ENCODE data around the gene TMEM134. TPM values are rescaled to one million over a fixed set of nuclear protein-coding genes. Genes with fewer than 3 reads are reported as not detected.

TMEM134 gene
- total and polyA plus RNA-seq, 2 of the 4 experiments (the other 2 are of a cell fraction), result 12.5 to 55.0 TPM

- Histone ChIP-seq H3K4me2 (ENCODE audit: low read depth, low read length) (no peak overlapping the region), H4K8ac (ENCODE audit: low read depth in 2 of 2, low read length in 2 of 2) (no peak overlapping the region), H3K4ac (ENCODE audit: low read depth, low read length) (no peak overlapping the region), H3K4me1 (ENCODE audit: control insufficient read depth, insufficient read depth, low read length) (no peaks in the 10 kb centered on the region), H3K27ac (ENCODE audit: insufficient read depth, low read length) (no peak overlapping the region), H3K4me3 (ENCODE audit: insufficient read depth, low read depth, low read length) (no peak overlapping the region), H2BK20ac (ENCODE audit: low read depth, low read length) (no peak overlapping the region), H3K14ac (replicated peaks; ENCODE audit: low read depth, low read length) (no peak overlapping the region), H2BK15ac (ENCODE audit: low read depth, low read length) (no peak overlapping the region), H3K18ac (ENCODE audit: low read depth, low read length) (no peak overlapping the region), H3K27me3 (ENCODE audit: control insufficient read depth, insufficient read depth, low read length) (no peaks in the 10 kb centered on the region), H2AK5ac (ENCODE audit: low read depth, low read length) (no peak overlapping the region), H3K79me1 (ENCODE audit: low read depth in 1 of 2, low read length in 2 of 2) (peaks cover 0 to 3% of the 10 kb centered on the region in 2 experiments; a peak in 2 of 4 replicates), H3K9ac (ENCODE audit: low read depth, low read length) (no peak overlapping the region), H4K20me1 (ENCODE audit: insufficient read depth, low read length) (no peaks in the 10 kb centered on the region), H2BK5ac (ENCODE audit: low read depth, low read length, poor library complexity, severe bottlenecking) (no peak overlapping the region), H3K36me3 (ENCODE audit: control insufficient read depth, insufficient read depth, low read length) (peaks cover 45% of the 10 kb centered on the region), H3K9me1 (ENCODE audit: insufficient read depth, low read length) (peaks cover 2% of the 10 kb centered on the region), H3K56ac (ENCODE audit: extremely low read depth, insufficient read depth, low read length) (no peak overlapping the region), H2AFZ (replicated peaks; ENCODE audit: low read length, poor library complexity) (no peak overlapping the region), H4K91ac (ENCODE audit: insufficient read depth, low read depth, low read length) (no peak overlapping the region), H4K5ac (ENCODE audit: low read depth, low read length) (no peak overlapping the region), H2AK9ac (replicated peaks; ENCODE audit: low read depth, low read length, poor library complexity) (no peak overlapping the region), H3K23ac (ENCODE audit: low read depth, low read length) (no peak overlapping the region), H2BK120ac (ENCODE audit: low read depth, low read length) (no peak overlapping the region), H3K9me3 (ENCODE audit: control insufficient read depth, insufficient read depth, low read length) (no peaks in the 10 kb centered on the region)
- 87% methylated on average over 3 of the region's 12 CpGs; no CpG with 5 or more reads in 1 of the 2 experiments for WGBS, 2 experiments (ENCODE audit: extremely low coverage in 2 of 2, insufficient read length in 1 of 2)
- no TSS peak for BruUV-seq (replicated peaks)
- intact Hi-C loops (cut with micrococcal nuclease), result no loop called here
- in situ Hi-C loops (cut with MboI; ENCODE audit: low sequenced_read_pairs), result no loop called here
- no peak for DNase-seq
- ChIA-PET CTCF (no interaction called here), POLR2A (ENCODE audit: unreplicated experiment) (no interaction called here)
- dilution Hi-C loops (cut with HindIII; ENCODE audit: low sequenced_read_pairs, unreplicated experiment), result no loop called here
- ATAC-seq (ENCODE audit: low read depth), result no peak
- TF ChIP-seq FOS (IDR thresholded peaks at IDR 0.05; ENCODE audit: low read depth, low read length) (no peak), CHD1 (IDR thresholded peaks at IDR 0.05; ENCODE audit: low read depth, low read length) (no peak), RFX5 (IDR thresholded peaks at IDR 0.05; ENCODE audit: low read depth, low read length) (no peak), SMC3 (IDR thresholded peaks at IDR 0.05; ENCODE audit: low read depth, low read length) (no peak), NFE2L2 (IDR thresholded peaks at IDR 0.05; ENCODE audit: low read depth, low read length) (no peak), RCOR1 (IDR thresholded peaks at IDR 0.05; ENCODE audit: insufficient replicate concordance, low read length) (no peak), RAD21 (IDR thresholded peaks at IDR 0.05; ENCODE audit: low read length) (no peak), BHLHE40 (IDR thresholded peaks at IDR 0.05; ENCODE audit: low read depth, low read length) (no peak), CEBPB (IDR thresholded peaks at IDR 0.05; ENCODE audit: low read depth, low read length) (no peak), MXI1 (IDR thresholded peaks at IDR 0.05; ENCODE audit: borderline replicate concordance, low read depth, low read length) (no peak), ELK1 (IDR thresholded peaks at IDR 0.05; ENCODE audit: borderline replicate concordance, low read depth, low read length) (no peak), CTCF (conservative IDR thresholded peaks at IDR 0.05; ENCODE audit: low read depth, low read length) (no peak)
Observed at GRCh38 chr11:67496113-67496512, 27.1 kb upstream of the TMEM134 start.

Measured in IMR-90 (cell line).